SHP77 treated with DMSO at 0.1 percent for 48 hours (cell line): Measurements from ENCODE around the gene ANKRD34A.

ENCODE experiments used
- DNase-seq: peaks from one replicate; lab custom pipeline; 2025; lab: John Stamatoyannopoulos, UW

ANKRD34A gene

DNA sequence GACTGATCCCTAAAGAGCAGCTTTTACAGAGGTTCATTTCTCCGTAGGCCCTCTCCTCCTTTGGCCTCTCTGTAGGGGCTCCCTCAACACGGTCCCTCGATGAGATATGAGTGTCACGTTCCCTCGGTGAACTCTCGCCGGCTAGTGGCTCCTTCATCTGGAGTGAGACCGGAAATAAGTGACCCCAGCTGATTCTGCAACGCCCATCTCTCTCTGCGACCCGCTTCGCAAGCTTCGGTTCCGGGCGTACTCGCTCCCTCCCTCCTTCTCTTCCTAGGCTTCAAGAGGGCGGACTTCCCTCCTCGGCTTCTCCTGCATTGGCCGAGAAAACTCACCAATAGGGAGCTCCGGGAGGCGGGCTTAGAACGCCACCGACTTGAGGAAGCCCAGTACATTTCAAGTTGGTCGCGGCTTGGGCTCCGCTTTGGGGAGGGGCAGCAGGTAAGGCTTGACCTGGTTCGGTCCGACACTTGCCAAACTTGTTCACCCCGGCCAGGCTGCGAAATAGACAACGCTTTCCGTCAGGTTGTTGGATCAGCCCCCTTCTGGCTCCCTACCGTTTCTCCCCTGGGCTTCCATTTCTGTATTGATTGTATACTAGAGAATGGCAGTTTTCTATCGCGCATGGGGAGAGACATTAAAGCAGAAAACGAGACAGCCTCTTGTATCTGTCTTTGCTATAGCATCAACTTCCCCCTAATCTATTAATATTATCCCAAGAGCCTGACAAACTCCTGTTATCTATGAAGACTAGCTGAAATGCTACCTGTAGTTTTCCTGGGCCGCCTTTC lies at the start of gene ANKRD34A, which contains the start of gene POLR3GL:
TSS of gene ANKRD34A (minus strand) at position 248 of the 791 bp plus-strand sequence. CDS start 2,816 bp downstream, outside the sequence.
TSS of gene POLR3GL (plus strand) at position 363 of the 791 bp plus-strand sequence. CDS start 10,176 bp downstream, outside the sequence.
- peak; percentile 98 for DNase-seq

DNA sequence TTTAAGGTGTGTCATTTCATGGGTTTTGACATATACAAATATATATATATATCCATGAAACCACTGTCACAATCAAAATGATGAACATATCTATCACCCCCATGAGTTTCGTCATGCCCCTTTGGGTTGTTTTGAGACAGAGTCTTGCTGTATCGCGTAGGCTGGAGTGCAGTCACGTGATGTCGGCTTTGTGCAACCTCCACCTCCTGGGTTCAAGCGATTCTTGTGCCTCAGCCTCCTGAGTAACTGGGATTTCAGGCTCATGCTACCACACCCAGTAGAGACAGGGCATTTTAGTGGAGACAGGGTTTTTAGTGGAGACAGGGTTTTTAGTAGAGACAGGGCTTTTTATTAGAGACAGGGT lies 49.2 kb upstream of the ANKRD34A start:
- no peak for DNase-seq

DNA sequence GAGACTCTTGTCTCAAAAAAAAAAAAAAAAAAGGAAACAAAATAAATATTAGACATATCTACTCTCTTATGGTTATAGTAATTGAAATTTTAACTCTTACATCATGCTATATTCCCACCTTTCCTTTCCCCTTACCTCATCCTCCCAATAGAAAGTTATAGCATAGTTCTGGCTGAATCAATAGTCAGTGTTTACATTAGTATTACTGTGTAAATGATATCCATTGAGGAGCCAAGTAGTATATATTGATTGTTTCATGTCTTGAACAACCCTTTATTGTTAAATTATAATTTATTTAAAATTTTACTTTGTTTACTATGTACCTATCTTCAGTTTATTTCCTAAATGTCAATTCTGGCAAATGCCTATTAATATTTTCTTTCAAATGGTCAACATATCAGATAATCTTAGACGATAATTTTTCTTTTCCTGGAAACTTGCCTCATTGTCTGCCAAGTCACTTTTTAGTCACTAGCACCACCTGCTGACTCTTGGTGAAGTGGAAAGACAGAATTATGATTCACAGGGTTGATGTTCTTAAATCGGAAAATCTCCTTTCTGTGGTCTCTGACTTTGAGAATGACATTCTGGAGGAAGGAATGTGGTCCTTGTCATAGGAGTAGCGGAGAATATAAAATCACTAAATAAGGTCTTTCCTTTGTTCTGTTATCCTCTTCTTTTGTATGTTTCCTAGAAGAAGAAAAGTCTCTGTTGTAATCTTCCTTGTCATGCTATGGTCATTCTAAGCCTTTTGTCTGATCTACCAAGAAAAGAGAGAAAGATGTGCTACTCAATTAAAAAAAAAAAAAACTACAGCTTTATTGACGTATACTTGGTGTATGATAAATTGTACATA lies 48.6 kb upstream of the ANKRD34A start:
- peak; percentile 78 for DNase-seq

DNA sequence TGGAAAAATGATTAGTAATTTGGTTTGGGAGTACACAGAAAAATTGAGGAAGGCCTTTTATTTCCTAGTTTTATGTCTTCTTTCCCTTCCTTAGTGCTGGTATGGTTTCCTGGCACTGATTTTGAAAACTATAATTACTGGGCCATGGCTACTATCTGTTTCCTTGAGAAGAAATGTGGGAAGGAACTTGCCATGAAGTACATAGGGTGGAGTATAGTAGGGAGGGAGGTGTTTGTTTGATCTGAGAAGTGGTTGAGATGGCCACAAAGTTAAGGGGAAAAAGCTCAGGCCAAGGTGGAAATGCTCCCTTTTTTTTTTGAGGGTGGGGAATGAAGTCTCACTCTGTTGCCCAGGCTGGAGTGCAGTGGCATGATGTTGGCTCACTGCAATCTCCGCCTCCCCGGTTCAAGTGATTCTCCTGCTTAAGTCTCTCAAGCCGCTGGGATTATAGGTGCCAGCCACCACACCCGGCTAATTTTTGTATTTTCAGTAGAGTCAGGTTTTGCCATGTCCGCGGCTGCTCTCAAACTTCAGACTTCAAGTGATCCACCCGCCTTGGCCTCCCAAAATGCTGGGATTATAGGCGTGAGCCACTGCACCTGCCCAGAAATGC lies 45.9 kb upstream of the ANKRD34A start:
- no peak for DNase-seq

DNA sequence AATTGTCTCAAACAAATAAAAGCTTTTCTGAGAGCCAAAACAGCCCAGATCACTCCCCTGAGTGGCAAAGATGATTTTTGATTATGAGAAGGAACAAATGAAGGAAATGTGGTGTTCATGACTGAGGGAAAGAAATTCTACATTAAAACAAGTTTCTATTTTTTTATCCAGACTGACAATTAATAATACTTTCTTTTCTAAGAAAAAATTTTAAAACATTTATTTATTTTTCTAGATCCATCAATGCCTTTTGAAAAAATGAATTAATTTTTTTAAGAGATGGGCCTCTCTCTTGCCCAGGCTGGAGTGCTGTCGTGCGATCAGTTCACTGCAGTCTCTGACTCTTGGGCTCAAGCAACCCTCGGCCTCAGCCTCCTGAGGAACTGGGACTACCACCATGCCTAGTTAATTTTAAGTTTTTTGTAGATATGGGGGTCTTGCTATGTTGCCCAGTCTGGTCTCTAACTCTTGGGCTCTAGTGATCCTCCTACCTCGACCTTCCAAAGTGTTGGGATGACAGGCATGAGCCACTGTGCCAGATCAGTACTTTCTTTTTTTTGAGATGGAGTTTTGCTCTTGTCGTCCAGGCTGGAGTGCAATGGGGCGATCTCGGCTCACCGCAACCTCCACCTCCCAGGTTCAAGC lies 43.2 kb upstream of the ANKRD34A start:
- no peak for DNase-seq

DNA sequence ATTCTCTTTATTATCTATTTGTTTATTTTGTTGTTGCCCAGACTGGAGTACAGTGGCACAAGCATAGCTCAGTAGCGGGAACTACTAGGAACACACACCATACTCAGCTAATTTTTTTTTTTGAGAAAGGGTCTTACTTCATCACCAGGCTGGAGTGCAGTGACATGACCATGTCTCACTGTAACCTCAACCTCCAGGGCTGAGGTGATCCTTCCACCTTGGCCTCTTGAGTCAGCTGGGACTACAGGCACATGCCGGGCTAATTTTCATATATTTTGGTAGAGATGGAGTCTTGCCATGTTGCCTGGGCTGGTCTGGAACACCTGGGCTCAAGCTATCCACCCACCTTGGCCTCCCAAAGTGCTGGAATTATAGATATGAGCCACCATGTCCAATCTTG lies 37.3 kb upstream of the ANKRD34A start:
- no peak for DNase-seq

DNA sequence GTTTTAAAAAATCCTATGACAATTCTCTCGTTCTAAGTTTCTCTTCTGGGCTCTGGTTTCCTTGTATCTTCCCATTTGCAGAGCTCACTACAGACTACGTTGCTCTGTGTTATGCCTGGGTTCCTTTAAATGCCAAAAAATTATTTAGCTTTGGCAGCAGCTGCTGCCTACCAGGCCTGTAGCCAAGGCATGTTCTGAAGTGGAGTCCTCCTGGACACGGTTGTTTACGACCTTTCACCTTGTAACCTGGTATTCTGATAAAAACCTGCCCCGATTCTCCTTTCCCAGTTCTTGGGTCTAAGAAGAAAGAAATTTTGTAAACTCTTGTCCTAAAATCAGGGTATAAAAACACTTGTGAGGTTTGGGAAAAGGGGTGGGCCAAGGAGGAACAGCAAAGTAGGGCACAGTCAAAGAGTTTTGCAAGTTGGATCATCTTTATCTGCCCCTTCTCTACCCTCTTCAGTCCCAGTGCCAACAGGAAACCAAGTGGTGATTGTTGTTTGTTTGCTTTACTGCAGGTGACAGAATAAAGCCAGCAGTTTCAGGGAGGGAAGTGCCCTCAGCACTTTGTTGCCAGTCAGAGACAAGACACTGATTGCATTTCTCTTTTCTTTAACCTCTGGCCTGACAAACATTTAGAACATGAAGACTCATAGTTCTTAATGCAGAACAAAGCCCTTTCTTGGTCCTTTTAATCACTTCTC lies 35.1 kb upstream of the ANKRD34A start:
- peak; percentile 74 for DNase-seq

DNA sequence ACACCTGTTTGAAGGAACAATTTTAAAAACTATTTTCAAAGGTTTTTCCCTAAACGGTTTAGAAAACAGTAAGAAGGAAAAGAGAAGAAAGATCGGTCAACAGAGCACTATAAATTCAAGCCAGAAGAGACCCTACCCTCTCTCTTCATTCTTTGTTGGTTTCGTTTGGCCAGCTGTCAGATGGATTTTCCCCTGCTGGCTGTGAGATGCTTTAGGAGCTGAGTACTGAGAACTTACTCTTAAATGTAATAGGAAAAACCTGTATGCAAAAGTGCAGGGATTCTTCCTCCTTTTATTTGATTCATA lies 33.3 kb upstream of the ANKRD34A start:
- no peak for DNase-seq

DNA sequence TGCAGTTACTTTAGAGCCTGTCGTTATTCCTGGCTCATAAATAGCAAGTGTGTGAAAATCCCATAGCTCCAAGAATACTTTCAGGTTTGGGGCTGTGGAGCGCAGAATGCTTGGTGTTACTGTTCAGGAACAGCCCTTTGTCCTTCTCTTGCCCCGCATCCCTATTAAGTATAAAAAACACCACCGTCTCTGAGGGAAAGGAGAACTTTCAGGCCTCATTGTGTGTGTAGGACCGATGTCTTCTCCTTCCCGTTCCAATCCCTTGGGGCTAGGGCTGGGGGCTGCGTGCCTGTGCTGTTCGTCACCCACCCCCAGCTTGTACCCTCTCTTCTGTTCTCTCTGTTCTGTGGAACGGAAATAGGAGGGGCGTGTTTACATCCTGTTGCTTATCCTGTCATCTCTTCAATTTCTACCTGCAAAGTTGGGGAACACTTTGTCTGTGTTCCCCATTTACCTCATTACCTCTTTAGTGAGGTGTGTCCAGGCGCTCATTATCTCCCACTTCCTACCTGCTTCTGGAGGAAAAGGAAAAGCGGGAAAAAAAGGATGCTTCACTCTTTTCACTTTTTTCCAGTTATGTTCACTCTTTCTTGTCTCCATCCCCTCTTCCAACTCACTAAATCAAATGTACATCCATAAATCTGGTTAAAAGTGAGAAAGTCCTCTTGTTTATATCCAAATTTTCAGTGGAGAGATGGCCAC lies 32.8 kb upstream of the ANKRD34A start:
- no peak for DNase-seq

DNA sequence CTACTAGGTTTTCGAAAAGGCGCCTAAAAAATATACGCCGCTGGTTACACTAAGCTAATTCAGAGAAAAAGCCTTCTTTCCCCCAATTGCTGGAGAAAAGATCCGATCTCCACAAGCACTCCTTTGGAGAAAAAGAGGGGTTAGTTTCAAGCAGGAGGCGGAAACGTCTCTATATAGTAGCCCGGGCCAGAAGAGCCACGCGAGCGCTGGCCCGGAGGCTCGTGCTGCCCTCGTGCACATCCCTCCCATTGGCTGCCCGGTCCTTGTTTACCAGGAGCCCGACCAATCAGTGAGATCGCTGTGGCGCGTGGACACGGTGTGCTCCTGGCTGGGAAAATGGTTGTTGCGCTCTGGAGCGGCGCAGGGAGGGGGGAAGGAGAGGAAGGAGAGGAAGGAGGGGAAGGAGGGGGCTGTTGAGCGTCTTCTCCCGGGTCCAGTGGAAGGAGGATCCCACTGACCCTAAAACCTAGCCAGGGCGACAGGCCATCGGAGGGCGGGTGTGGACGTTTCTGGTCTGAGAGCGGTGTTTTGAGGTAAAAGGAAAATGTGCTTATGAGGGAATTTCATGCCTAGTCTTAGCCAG lies 32.1 kb upstream of the ANKRD34A start, which contains the start of gene TXNIP:
TSS of gene TXNIP (minus strand) at position 147 of the 583 bp plus-strand sequence. CDS start 313 bp downstream, outside the sequence.
- peak; percentile 99 for DNase-seq

DNA sequence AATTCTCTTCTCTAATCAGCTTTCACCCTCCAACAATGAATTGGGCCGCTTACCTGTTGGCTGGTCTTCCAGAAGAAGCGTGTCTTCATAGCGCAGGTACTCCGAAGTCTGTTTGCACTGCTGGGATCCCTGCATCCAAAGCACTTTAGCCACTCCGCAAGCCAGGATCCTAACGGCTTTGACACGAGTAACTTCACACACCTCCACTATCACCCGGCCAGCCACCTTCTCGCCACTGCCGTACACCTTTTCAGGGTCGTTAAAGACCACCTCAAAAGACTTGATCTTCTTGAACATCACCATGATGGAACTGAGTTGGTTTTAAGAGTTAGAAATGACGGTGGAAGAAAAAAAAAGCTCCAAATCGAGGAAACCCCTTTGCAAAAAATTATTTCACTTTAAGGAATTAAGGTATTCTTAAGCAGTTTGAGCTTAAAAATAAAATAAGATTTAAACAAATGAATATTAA lies 31.6 kb upstream of the ANKRD34A start:
- DNase-seq = no peak

DNA sequence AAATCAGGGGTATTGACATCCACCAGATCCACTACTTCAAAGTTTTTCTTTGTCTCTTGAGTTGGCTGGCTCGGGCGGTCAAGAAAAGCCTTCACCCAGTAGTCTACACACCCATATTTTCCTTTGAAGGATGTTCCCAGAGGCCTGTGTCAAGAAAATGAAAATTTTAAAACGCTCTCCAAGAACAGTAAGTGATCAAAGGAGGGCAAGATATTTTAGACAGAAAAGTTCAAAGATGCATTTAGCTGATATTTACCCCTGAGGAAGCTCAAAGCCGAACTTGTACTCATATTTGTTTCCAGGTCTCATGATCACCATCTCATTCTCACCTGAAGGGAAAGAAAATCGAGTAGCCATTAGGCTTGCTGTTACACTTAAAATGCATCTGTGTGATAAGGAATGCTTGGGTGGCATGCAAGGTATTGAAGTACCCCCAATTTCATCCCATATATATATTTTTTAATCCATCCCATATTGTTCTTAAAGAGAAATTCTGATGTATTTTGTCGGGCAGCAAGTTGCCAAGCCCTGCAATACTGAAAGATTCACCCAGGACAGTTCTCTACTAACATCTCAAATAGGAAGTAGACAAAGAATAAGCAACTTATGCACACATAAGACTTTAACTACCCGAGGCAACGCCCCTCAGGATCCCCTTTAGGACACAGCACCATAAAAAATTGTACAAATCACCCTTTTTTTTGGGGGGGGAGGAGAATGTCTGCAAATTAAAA lies 30.9 kb upstream of the ANKRD34A start:
- DNase-seq = no peak

DNA sequence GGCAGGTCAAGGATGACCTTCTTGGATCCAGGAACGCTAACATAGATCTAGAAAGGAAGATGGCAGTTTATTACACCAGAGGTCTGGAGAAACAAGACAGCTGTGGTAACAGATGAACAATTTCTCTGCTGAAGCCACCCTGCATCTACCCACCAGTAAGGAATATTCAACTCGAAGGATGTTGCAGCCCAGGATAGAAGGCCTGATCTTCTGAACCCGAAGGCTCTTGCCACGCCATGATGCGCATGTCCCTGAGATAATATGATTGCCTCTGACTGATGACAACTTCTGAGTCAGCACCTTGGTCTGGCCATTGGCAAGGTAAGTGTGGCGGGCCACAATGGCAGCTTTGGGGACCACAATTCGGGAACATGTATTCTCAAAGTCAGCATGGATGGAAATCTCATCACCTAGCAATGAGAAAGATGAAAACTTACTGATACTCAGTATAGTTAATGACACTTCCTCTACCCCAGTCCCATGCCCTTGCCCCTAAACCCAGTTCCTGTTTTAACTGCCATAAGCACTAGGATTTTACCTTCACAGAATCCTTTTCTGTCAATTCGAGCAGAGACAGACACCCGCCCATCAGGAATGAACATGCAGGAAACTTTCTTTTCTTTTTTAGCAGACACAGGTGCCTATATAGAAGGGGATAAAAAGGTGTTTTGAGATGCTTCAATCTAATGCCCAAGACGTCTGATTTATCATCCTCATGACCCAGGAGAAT lies 30.2 kb upstream of the ANKRD34A start:
- DNase-seq = no peak

DNA sequence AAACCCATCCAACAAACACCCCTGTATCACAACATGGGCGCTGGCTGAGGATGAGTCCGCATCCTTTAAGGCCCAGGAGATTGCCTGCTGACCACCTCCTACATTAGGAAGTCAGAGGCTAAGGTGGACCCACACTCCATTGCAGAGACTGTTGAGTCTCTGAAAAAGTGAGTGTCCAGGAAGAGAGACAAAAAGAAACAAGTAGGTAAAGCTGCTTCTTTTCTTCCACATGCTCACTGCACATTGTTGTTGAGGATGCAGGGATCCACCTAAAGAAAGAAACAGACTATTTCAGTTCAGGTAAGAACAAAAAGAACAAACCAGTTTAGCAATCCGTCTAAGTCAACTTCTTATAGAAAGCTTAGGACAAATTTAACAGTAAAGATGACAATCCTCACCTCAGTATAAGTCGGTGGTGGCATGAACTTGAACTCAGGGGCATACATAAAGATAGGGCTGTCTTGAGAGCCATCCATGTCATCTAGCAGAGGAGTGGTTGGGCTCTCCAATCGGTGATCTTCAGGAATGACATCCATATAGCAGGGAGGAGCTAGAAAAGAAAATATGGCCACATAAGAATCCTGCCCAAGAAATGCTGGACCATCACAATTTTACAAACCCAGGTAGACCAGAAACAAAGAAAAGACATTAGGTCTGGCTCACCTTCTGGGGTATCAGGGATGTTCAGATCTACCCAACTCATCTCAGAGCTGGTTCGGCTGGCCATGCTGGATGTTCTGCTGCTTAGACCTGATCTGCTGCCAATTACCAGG lies 29.4 kb upstream of the ANKRD34A start:
- no peak for DNase-seq

DNA sequence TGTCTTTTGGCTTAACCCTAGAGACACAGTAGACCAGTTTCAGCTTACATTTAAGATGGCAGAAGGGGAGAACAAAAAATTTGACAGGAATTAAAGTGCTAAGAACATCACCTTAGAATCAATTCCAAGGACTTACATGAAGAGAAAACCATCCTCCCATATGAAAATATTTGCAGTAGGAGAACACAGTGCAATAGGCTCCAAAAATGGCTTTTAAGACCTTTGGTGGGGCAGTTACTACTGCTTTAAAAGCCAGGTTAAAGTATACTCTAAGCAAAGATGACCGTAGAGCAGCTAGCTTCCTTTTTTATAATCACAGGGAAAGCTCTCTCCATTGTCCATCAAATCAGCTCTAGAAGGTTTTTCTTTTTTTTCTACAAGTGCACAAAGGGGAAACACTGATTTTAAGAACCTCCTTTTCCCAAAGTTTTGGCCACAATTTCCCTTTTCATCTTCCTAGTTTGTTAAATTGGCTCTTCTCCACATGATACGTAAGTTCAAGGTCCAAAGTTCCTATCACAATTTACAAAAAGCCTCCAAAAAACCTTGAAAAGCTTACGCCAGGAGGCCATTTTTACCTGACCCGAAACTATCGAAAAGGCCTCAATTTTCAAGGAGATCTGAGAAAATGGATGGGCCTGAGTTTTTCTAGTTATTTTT lies 28.7 kb upstream of the ANKRD34A start:
- DNase-seq = no peak

DNA sequence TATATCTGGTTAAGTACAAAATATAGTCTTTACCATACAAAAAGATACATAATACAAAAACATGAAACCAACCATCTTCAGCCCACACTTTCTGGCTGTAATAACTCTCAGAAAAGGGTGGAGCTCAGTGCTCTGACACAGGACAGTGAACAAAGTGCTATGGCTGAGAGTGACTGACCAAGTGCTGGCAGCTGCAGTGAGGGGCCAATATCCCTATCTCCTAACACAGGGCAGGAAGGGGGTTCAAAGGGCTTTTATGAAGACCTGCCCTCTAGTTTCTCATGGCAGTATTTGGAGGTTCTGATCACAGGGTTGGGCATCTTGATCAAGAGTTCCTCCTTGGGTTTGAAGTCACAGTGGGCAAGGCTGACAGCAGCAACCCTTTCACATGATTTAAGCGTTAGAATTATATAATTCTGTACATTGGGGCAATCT lies 28.1 kb upstream of the ANKRD34A start:
- no peak for DNase-seq

DNA sequence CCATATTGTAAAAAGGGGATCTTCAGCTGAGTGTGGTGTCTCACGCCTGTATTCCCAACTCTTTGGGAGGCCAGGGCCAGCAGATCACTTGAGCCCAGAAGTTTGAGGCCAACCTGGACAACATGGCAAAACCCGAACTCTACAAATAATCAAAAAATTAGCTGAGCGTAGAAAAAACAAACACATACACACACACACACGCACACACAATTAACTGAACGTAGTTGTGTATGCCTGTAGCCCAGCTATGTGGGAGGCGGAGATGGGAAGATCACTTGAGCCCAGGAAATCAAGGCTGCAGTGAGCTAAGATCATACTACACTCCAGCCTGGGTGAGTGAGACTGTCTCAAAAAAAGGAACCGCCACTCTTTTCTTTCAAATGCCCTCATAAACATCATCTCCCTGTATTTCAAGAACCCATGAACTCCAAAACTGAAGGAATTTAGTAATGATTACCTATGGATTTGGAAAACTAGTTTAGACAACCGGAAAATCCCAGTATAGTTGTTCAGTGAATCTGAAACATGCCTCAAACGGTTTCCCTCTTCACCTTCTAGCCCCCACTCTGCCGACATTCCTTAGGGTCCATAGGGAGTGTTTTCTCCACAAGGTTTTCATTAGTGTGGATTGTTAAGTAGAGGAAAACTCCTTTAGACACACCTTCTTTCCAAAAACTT lies 27.5 kb upstream of the ANKRD34A start:
- DNase-seq = no peak
